ENCODE measurements around the gene GPR139.

The GPR139 gene

DNA sequence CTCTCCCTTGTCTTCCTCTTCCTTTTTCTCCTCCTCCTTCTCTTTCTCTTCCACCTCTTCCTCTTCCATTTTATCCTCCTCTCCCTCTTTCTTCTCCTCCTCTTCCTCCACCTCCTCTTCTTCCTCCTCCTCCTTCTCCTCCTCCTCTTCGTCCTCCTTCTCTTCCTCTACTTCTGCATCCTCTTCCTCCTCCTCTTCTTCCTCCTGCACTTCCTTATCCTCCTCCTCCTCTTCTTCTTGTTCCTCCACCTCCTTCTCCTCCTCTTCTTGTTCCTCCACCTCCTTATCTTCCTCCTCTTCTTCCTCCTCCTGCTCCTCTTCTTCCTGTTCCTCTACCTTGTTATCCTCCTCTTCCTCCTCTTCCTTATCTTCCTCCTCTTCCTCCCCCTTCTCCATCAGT lies 28.8 kb upstream of the GPR139 start:
- Histone ChIP-seq H3K4me3 (ENCODE audit: low read length) (no peak overlapping the region), H3F3A (ENCODE audit: control insufficient read depth, insufficient read depth) (no peaks in the 10 kb centered on the region), H3K9me3 (ENCODE audit: control insufficient read depth, insufficient read depth, low read length) (no peaks in the 10 kb centered on the region), H3K27me3 (ENCODE audit: control insufficient read depth, low read length) (no peaks in the 10 kb centered on the region), H4K20me1 (ENCODE audit: control insufficient read depth, insufficient read depth, low read depth, low read length) (no peaks in the 10 kb centered on the region), H3K36me3 (ENCODE audit: control insufficient read depth, low read length) (no peaks in the 10 kb centered on the region), H3K9me2 (replicated peaks; ENCODE audit: control insufficient read depth, low read length) (no peaks in the 10 kb centered on the region), H3K4me2 (ENCODE audit: low read length) (no peak overlapping the region), H3K4me1 (ENCODE audit: control insufficient read depth, low read length) (no peaks in the 10 kb centered on the region), H3K79me2 (ENCODE audit: control insufficient read depth, low read length) (no peaks in the 10 kb centered on the region), H3K27ac (ENCODE audit: low read depth, low read length) (no peak overlapping the region)
- TF ChIP-seq, protein P1, sequence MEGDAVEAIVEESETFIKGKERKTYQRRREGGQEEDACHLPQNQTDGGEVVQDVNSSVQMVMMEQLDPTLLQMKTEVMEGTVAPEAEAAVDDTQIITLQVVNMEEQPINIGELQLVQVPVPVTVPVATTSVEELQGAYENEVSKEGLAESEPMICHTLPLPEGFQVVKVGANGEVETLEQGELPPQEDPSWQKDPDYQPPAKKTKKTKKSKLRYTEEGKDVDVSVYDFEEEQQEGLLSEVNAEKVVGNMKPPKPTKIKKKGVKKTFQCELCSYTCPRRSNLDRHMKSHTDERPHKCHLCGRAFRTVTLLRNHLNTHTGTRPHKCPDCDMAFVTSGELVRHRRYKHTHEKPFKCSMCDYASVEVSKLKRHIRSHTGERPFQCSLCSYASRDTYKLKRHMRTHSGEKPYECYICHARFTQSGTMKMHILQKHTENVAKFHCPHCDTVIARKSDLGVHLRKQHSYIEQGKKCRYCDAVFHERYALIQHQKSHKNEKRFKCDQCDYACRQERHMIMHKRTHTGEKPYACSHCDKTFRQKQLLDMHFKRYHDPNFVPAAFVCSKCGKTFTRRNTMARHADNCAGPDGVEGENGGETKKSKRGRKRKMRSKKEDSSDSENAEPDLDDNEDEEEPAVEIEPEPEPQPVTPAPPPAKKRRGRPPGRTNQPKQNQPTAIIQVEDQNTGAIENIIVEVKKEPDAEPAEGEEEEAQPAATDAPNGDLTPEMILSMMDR (IDR thresholded peaks at IDR 0.05; ENCODE audit: low read depth, low read length, poor library complexity, severe bottlenecking), result no peak
- TF ChIP-seq EZH2phosphoT487 (IDR thresholded peaks at IDR 0.05; ENCODE audit: borderline replicate concordance, low read length), result no peak

DNA sequence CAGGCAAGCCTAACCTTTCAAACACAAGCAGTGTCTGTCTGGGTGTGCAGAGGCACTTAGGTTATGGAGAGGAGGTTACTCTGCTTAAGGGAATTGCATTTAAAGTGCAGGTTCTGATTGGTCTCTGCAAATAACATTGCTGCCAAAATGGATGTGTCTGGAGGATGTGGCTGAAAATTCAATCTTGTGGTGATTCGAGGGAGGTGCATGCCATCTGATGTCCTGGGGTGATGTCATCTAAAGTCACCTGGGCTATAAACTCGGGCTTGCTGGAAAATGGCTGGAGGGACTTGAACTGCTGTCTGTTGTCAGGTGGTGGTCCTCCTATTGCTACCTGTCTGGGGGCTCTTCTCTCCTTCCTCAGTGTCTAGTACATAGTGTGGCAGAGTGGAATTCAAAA lies 28.3 kb upstream of the GPR139 start:
- Histone ChIP-seq H3K4me1 (ENCODE audit: control insufficient read depth, low read length) (no peaks in the 10 kb centered on the region), H3K4me2 (ENCODE audit: low read length) (no peak overlapping the region), H3K9me3 (ENCODE audit: control insufficient read depth, insufficient read depth, low read length) (no peaks in the 10 kb centered on the region), H3K9me2 (replicated peaks; ENCODE audit: control insufficient read depth, low read length) (no peaks in the 10 kb centered on the region), H3K79me2 (ENCODE audit: control insufficient read depth, low read length) (no peaks in the 10 kb centered on the region), H3F3A (ENCODE audit: control insufficient read depth, insufficient read depth) (no peaks in the 10 kb centered on the region), H4K20me1 (ENCODE audit: control insufficient read depth, insufficient read depth, low read depth, low read length) (no peaks in the 10 kb centered on the region), H3K36me3 (ENCODE audit: control insufficient read depth, low read length) (no peaks in the 10 kb centered on the region), H3K27me3 (ENCODE audit: control insufficient read depth, low read length) (no peaks in the 10 kb centered on the region), H3K27ac (ENCODE audit: low read depth, low read length) (no peak overlapping the region), H3K4me3 (ENCODE audit: low read length) (no peak overlapping the region)
- no peak for TF ChIP-seq EZH2phosphoT487 (IDR thresholded peaks at IDR 0.05; ENCODE audit: borderline replicate concordance, low read length)
- TF ChIP-seq, protein P1 (IDR thresholded peaks at IDR 0.05; ENCODE audit: low read depth, low read length, poor library complexity, severe bottlenecking), result no peak

DNA sequence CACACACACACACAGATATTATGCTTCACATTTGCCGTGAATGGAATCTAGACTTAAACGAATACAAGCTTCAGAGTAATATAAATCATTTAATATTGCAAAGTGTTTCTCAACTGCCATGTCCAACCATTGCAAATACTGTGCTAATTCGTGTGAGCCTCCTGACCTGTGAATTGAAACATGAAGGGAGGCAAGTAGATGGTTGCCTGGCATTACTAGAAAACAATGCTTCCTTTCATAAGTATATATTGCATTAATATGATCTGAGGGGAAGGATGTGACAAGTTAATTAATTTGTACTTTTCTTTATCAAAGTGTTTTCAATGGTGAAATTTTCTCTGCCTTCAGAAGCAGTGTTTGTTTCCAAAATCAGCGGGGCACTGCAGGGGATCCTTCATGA lies 25.7 kb upstream of the GPR139 start:
- no peaks in the 10 kb centered on the region for H4K20me1 ChIP-seq (ENCODE audit: control insufficient read depth, insufficient read depth, low read depth, low read length)
- TF ChIP-seq, protein P1 (IDR thresholded peaks at IDR 0.05; ENCODE audit: low read depth, low read length, poor library complexity, severe bottlenecking), result no peak
- TF ChIP-seq EZH2phosphoT487 (IDR thresholded peaks at IDR 0.05; ENCODE audit: borderline replicate concordance, low read length), result no peak
- H3K9me2 ChIP-seq (replicated peaks; ENCODE audit: control insufficient read depth, low read length), result no peaks in the 10 kb centered on the region

DNA sequence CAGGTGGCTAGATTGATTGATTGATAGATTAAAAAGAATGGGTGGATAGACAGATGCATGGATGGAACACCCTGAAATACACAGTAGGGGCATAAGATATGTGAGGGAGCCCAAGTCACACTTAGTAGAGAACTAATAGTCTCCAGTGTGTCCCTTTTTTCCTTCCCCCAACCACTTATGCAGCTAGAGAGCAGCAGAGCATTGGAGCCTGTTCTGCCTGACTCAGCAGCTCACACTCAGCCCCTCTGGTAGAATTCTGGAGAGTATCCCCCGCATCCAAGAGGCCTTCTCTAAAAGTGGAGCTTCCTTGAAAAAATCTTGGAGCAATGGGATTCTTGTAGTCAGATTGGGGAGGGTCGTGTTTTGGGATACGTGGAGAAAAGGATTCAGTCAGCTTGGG lies 20.5 kb upstream of the GPR139 start:
- H3K9me3 ChIP-seq (ENCODE audit: control insufficient read depth, insufficient read depth, low read length), result no peaks in the 10 kb centered on the region
- H3K9me2 ChIP-seq (replicated peaks; ENCODE audit: control insufficient read depth, low read length), result no peaks in the 10 kb centered on the region
- TF ChIP-seq, protein P1 (IDR thresholded peaks at IDR 0.05; ENCODE audit: low read depth, low read length, poor library complexity, severe bottlenecking), result no peak
- TF ChIP-seq EZH2phosphoT487 (IDR thresholded peaks at IDR 0.05; ENCODE audit: borderline replicate concordance, low read length), result no peak
- H3F3A ChIP-seq (ENCODE audit: control insufficient read depth, insufficient read depth), result no peaks in the 10 kb centered on the region
- no peak overlapping the region for H3K4me2 ChIP-seq (ENCODE audit: low read length)
- H4K20me1 ChIP-seq (ENCODE audit: control insufficient read depth, insufficient read depth, low read depth, low read length), result no peaks in the 10 kb centered on the region
- no peaks in the 10 kb centered on the region for H3K79me2 ChIP-seq (ENCODE audit: control insufficient read depth, low read length)
- no peaks in the 10 kb centered on the region for H3K36me3 ChIP-seq (ENCODE audit: control insufficient read depth, low read length)
- no peaks in the 10 kb centered on the region; the same call in 1 of the 2 replicates for H3K27me3 ChIP-seq (ENCODE audit: control insufficient read depth, low read length)
- no peak overlapping the region for H3K27ac ChIP-seq (ENCODE audit: low read depth, low read length)
- no peaks in the 10 kb centered on the region for H3K4me1 ChIP-seq (ENCODE audit: control insufficient read depth, low read length)
- H3K4me3 ChIP-seq (ENCODE audit: low read length), result no peak overlapping the region

More for the DNA sequence above, 25.7 kb upstream of the GPR139 start:
- Histone ChIP-seq H3K4me2 (ENCODE audit: low read length) (no peak overlapping the region), H3K79me2 (ENCODE audit: control insufficient read depth, low read length) (no peaks in the 10 kb centered on the region), H3K27me3 (ENCODE audit: control insufficient read depth, low read length) (no peaks in the 10 kb centered on the region), H3K36me3 (ENCODE audit: control insufficient read depth, low read length) (no peaks in the 10 kb centered on the region), H3K27ac (ENCODE audit: low read depth, low read length) (no peak overlapping the region), H3K4me3 (ENCODE audit: low read length) (no peak overlapping the region), H3K9me3 (ENCODE audit: control insufficient read depth, insufficient read depth, low read length) (no peaks in the 10 kb centered on the region), H3F3A (ENCODE audit: control insufficient read depth, insufficient read depth) (no peaks in the 10 kb centered on the region), H3K4me1 (ENCODE audit: control insufficient read depth, low read length) (no peaks in the 10 kb centered on the region)
